Measurements from ENCODE around the gene REST. TPM values are rescaled to one million over a fixed set of nuclear protein-coding genes. Genes with fewer than 3 reads are reported as not detected.
A peak's percentile ranks its signal among the peaks of the same experiment; 100 is the strongest.

REST gene
- total and polyA plus RNA-seq, 9 of the 15 experiments (the other 6 are each of a cell fraction or from before 2014, with no cell fraction given), result 2.9 to 24.0 (median 19.2) TPM

DNA sequence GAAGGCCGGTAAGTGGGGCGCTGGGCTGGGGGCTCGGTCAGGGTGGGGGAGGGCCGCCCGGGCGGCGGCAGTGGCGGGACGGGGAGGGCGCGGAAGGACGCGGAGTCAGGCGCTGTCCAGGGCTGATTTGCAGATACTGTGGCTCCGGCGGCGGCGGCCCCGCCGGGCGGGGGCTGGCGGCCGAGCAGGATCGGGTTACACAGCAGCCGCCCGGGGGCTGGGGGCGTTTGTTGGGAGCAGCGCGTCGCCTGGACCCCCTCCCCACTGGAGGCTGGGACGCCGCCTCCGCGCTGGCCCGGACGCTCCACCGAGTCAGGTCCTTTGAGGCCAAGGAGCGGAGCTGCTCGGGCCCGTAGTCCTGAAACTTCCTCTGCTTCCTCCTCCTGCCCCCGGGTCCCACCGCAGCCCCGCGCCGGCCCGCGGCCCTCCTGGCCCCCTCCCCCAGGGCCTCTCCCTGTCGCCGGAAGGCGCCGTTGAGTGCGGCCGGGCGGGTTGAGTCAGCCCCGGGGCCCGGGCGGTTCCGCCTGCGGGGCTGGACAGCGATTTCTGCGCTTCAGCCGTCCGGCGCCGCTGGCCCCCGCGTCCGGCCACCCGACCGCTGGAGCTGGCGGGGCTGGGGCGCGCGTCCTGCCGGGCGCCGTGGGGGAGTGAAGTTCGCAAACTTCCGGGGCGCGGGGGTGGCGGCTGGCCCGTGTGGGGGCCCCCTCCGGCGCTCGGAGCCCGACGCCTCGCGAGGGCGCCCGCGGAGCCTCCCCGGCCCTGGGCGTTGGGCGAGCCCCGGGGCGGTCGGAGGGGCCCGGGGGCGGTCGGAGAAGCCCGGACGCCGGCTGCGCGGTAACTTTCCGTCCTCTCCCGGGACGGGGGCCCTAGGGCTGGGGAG is 746 bp downstream of the REST start (continued):
- TF ChIP-seq FIP1L1 (IDR thresholded peaks at IDR 0.05; ENCODE audit: low read depth, low read length, poor library complexity, severe bottlenecking), result peak; percentile 31
- TF ChIP-seq, protein P1, sequence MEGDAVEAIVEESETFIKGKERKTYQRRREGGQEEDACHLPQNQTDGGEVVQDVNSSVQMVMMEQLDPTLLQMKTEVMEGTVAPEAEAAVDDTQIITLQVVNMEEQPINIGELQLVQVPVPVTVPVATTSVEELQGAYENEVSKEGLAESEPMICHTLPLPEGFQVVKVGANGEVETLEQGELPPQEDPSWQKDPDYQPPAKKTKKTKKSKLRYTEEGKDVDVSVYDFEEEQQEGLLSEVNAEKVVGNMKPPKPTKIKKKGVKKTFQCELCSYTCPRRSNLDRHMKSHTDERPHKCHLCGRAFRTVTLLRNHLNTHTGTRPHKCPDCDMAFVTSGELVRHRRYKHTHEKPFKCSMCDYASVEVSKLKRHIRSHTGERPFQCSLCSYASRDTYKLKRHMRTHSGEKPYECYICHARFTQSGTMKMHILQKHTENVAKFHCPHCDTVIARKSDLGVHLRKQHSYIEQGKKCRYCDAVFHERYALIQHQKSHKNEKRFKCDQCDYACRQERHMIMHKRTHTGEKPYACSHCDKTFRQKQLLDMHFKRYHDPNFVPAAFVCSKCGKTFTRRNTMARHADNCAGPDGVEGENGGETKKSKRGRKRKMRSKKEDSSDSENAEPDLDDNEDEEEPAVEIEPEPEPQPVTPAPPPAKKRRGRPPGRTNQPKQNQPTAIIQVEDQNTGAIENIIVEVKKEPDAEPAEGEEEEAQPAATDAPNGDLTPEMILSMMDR (IDR thresholded peaks at IDR 0.05 in 2 of 3, conservative IDR thresholded peaks at IDR 0.05 in 1 of 3; ENCODE audit: insufficient read depth in 2 of 3, low read depth in 1 of 3, low read length in 3 of 3), result peak in 2 of 3 experiments; percentile 13 to 26; a peak in 1 of 6 replicates
- TF ChIP-seq RUNX1 (IDR thresholded peaks at IDR 0.05; ENCODE audit: low read depth), result no peak
- TF ChIP-seq RFX5 (IDR thresholded peaks at IDR 0.05; ENCODE audit: low read depth, low read length), result no peak
- TF ChIP-seq ZNF707 (CRISPR knock-in tag; conservative IDR thresholded peaks at IDR 0.05), result no peak
- no peak for TF ChIP-seq MAFK (IDR thresholded peaks at IDR 0.05; ENCODE audit: low read length)
- no peak for TF ChIP-seq ZNF316 (IDR thresholded peaks at IDR 0.05)
- TF ChIP-seq PCBP2 (IDR thresholded peaks at IDR 0.05; ENCODE audit: low read depth, low read length, poor library complexity, severe bottlenecking), result no peak
- peak; percentile 93; the same call in 1 of the 2 replicates for TF ChIP-seq ZBTB7A (IDR thresholded peaks at IDR 0.05; ENCODE audit: borderline replicate concordance, control insufficient read depth, low read depth, low read length)
- TF ChIP-seq ZKSCAN1 (IDR thresholded peaks at IDR 0.05; ENCODE audit: low read depth, low read length), result no peak
- TF ChIP-seq NRF1 (conservative IDR thresholded peaks at IDR 0.05 in 1 of 2, IDR thresholded peaks at IDR 0.05 in 1 of 2), result peak; percentile 21 to 27; a peak in 2 of 4 replicates
- no peak for TF ChIP-seq KAT8 (IDR thresholded peaks at IDR 0.05; ENCODE audit: low read depth)
- peak; percentile 77 for TF ChIP-seq CTBP1 (IDR thresholded peaks at IDR 0.05; ENCODE audit: borderline replicate concordance)
- no peak for TF ChIP-seq RAD21 (CRISPR knock-in tag; conservative IDR thresholded peaks at IDR 0.05 in 1 of 2, IDR thresholded peaks at IDR 0.05 in 1 of 2)
- peak; percentile 3 for TF ChIP-seq RBM25 (IDR thresholded peaks at IDR 0.05; ENCODE audit: low read depth, low read length, severe bottlenecking)
- TF ChIP-seq, protein P2, sequence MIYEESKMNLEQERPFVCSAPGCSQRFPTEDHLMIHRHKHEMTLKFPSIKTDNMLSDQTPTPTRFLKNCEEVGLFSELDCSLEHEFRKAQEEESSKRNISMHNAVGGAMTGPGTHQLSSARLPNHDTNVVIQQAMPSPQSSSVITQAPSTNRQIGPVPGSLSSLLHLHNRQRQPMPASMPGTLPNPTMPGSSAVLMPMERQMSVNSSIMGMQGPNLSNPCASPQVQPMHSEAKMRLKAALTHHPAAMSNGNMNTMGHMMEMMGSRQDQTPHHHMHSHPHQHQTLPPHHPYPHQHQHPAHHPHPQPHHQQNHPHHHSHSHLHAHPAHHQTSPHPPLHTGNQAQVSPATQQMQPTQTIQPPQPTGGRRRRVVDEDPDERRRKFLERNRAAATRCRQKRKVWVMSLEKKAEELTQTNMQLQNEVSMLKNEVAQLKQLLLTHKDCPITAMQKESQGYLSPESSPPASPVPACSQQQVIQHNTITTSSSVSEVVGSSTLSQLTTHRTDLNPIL (CRISPR knock-in tag; IDR thresholded peaks at IDR 0.05), result no peak
- TF ChIP-seq, protein P3, sequence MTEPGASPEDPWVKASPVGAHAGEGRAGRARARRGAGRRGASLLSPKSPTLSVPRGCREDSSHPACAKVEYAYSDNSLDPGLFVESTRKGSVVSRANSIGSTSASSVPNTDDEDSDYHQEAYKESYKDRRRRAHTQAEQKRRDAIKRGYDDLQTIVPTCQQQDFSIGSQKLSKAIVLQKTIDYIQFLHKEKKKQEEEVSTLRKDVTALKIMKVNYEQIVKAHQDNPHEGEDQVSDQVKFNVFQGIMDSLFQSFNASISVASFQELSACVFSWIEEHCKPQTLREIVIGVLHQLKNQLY (CRISPR knock-in tag; conservative IDR thresholded peaks at IDR 0.05), result no peak
- TF ChIP-seq, protein P4, sequence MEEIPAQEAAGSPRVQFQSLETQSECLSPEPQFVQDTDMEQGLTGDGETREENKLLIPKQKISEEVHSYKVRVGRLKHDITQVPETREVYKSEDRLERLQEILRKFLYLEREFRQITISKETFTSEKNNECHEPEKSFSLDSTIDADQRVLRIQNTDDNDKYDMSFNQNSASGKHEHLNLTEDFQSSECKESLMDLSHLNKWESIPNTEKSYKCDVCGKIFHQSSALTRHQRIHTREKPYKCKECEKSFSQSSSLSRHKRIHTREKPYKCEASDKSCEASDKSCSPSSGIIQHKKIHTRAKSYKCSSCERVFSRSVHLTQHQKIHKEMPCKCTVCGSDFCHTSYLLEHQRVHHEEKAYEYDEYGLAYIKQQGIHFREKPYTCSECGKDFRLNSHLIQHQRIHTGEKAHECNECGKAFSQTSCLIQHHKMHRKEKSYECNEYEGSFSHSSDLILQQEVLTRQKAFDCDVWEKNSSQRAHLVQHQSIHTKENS (CRISPR knock-in tag; IDR thresholded peaks at IDR 0.05), result no peak
- no peak for TF ChIP-seq TEAD2 (tag; IDR thresholded peaks at IDR 0.05)
- no peak for TF ChIP-seq CAMTA2 (CRISPR knock-in tag; conservative IDR thresholded peaks at IDR 0.05)
- no peak for TF ChIP-seq SMC3 (conservative IDR thresholded peaks at IDR 0.05; ENCODE audit: insufficient read depth, low read depth, low read length)
- 0 out of 2 replicates have a peak, but pooled peaks have one; percentile 44 for TF ChIP-seq POLR2A (conservative IDR thresholded peaks at IDR 0.05)
- TF ChIP-seq XRCC5 (IDR thresholded peaks at IDR 0.05; ENCODE audit: low read depth, low read length), result no peak

Data from K562 (cell line).